Activated naive CD4-positive, alpha-beta T cell treated with anti-CD3 and anti-CD28 coated beads, Interleukin-2, amount 10 ng/mL, durations not matched to agents 7 days and 5 days (primary cell): ENCODE measurements around the gene SRGAP3.

Experiments used
- CTCF ChIA-PET: fragments of 350-600 bp; sonication (Branson Sonifier 250); formaldehyde crosslinking; loops from one replicate; lab custom pipeline; 2021; ENCODE audit warnings: antibody characterized with exemption; lab: Charles Lee
- DNase-seq: peaks from one replicate; pipeline ENCODE4 v3.0.0-alpha.2; 2020
- H3K27ac Mint-ChIP-seq: one replicate; pipeline ENCODE4 v1.8.0; 2021; ENCODE audit warnings: mild to moderate bottlenecking, moderate library complexity, mixed read lengths
- H3K27me3 Mint-ChIP-seq: one replicate; pipeline ENCODE4 v1.8.0; 2021; ENCODE audit warnings: mild to moderate bottlenecking, mixed read lengths
- H3K36me3 Mint-ChIP-seq: one replicate; pipeline ENCODE4 v1.8.0; 2021; ENCODE audit warnings: mixed read lengths
- H3K4me1 Mint-ChIP-seq: one replicate; pipeline ENCODE4 v1.8.0; 2021; ENCODE audit warnings: mixed read lengths
- H3K4me3 Mint-ChIP-seq: one replicate; pipeline ENCODE4 v1.8.0; 2021; ENCODE audit warnings: mild to moderate bottlenecking, moderate library complexity, mixed read lengths
- H3K9me3 Mint-ChIP-seq: one replicate; pipeline ENCODE4 v1.8.0; 2021; ENCODE audit warnings: mixed read lengths

Gene SRGAP3

GRCh38 chr3:9158865-9159630 lies 90.4 kb downstream of the SRGAP3 start:
- Mint-ChIP-seq H3K27ac (no peak overlapping the region), H3K9me3 (no peaks in the 10 kb centered on the region), H3K4me3 (no peak overlapping the region), H3K4me1 (peaks cover 10% of the 10 kb centered on the region), H3K36me3 (no peaks in the 10 kb centered on the region), H3K27me3 (peaks cover 23% of the 10 kb centered on the region)
- CTCF ChIA-PET = no interaction called here
- no peak for DNase-seq

GRCh38 chr3:9157651-9158362 lies 91.6 kb downstream of the SRGAP3 start:
- no peak overlapping the region for H3K4me3 Mint-ChIP-seq
- CTCF ChIA-PET = interaction anchor here (0.7 kb wide), 1 partner anchor 671 kb away, joined by 3 read pairs; no protein-coding TSS in a partner anchor
- H3K27me3 Mint-ChIP-seq = peaks cover 25% of the 10 kb centered on the region

GRCh38 chr3:9156604-9157003 lies 92.8 kb downstream of the SRGAP3 start:
- peaks cover under 1% of the 10 kb centered on the region for H3K4me1 Mint-ChIP-seq
- no peak overlapping the region for H3K4me3 Mint-ChIP-seq
- H3K9me3 Mint-ChIP-seq = peaks cover 5% of the 10 kb centered on the region
- DNase-seq = no peak
- H3K27me3 Mint-ChIP-seq = peaks cover 20% of the 10 kb centered on the region
- H3K27ac Mint-ChIP-seq = no peak overlapping the region
- H3K36me3 Mint-ChIP-seq = no peaks in the 10 kb centered on the region
- CTCF ChIA-PET = no interaction called here

More at GRCh38 chr3:9157651-9158362, 91.6 kb downstream of the SRGAP3 start:
- DNase-seq = no peak
- no peaks in the 10 kb centered on the region for H3K9me3 Mint-ChIP-seq
- peaks cover 10% of the 10 kb centered on the region for H3K4me1 Mint-ChIP-seq
- H3K27ac Mint-ChIP-seq = no peak overlapping the region
- H3K36me3 Mint-ChIP-seq = no peaks in the 10 kb centered on the region

- Mint-ChIP-seq H3K27me3 (peaks cover 20% of the 10 kb centered on the region), H3K4me3 (no peak overlapping the region), H3K4me1 (no peaks in the 10 kb centered on the region), H3K9me3 (peaks cover 19% of the 10 kb centered on the region), H3K27ac (no peak overlapping the region), H3K36me3 (peaks cover 4% of the 10 kb centered on the region)
- CTCF ChIA-PET = no interaction called here
- no peak for DNase-seq
These were observed 94.4 kb downstream of the SRGAP3 start for GRCh38 chr3:9155028-9155427.

DNA sequence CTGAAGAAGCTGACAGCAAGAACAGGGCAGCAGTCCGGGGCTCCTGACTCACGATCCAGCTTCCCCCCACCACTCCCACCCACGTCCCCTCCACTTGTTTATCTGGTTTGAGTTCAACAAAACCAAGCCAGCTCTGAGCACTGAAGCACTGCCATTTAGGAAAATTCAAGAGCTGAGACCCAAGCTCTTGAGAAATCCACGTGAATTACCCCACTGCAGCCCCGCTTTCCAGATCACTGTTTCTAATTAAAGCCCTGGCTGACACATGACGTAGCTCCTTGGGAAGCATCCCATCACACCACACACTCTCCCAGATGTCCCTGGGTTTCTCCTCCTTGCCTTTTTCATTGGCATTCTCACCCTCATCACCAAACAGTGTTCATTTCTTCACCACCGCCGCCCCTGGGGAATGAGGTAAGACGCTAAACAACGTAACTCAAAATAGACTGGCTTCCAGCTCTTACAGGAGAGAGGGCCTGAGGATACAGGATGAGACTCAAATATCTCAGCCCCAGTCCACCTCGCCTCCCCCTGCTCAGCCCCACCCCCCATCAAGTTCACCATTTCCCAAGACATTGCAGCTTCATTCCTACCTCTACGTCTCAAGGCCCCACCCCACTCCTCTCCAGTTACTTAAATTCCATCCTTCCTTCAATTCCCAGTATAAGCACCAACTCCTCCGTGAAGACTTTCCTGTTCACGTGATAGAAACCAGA lies 95.4 kb downstream of the SRGAP3 start:
- CTCF ChIA-PET = no interaction called here
- Mint-ChIP-seq H3K4me3 (no peak overlapping the region), H3K27ac (no peak overlapping the region), H3K36me3 (peaks cover 6% of the 10 kb centered on the region), H3K4me1 (no peaks in the 10 kb centered on the region), H3K9me3 (peaks cover 22% of the 10 kb centered on the region), H3K27me3 (peaks cover 27% of the 10 kb centered on the region)
- DNase-seq = no peak

DNA sequence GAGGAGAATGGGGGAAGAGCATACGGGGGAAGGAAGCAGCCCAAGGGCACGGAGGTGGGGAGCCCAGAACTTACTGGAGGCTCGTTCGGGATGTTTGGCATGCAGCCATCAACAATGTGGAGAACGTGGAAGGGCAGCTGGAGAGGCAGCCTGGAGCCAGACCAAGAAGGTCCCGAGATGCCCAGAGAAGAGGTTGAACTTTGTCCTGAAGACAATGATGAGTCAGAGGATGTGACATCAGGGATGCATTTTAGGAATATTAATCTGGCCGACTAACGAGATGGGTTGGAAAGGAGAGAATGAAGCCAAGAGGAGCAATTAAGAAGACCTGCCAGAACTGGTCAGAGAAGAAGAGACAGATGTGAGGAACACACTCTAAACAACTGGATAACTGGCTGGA lies 98.2 kb downstream of the SRGAP3 start:
- H3K27ac Mint-ChIP-seq = no peak overlapping the region
- H3K9me3 Mint-ChIP-seq = peaks cover 22% of the 10 kb centered on the region
- H3K4me3 Mint-ChIP-seq = no peak overlapping the region
- DNase-seq = no peak
- peaks cover 35% of the 10 kb centered on the region for H3K27me3 Mint-ChIP-seq
- H3K36me3 Mint-ChIP-seq = peaks cover 6% of the 10 kb centered on the region
- CTCF ChIA-PET = no interaction called here
- peaks cover 2% of the 10 kb centered on the region for H3K4me1 Mint-ChIP-seq

DNA sequence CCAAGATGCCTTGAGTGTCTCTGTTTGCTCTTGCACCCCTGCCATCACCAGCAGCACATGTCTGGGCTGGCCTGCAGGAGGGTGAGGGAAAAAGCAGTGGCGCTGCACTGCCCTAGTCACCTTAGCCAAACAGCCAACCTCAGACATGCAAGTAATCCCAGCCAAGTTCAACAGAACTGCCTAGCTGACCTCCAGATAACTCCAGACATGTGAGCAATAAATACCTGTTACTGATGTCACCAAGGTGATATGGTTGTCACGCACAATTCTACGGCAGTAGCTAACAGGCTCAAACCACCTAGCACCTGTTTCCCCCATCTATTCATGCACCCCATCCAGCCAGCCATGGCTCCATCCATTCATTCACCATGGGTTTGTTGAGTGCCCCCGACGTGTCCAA lies 99.9 kb downstream of the SRGAP3 start:
- Mint-ChIP-seq H3K36me3 (peaks cover 6% of the 10 kb centered on the region), H3K27me3 (peaks cover 31% of the 10 kb centered on the region), H3K4me1 (peaks cover 2% of the 10 kb centered on the region), H3K9me3 (peaks cover 22% of the 10 kb centered on the region), H3K4me3 (no peak overlapping the region), H3K27ac (no peak overlapping the region)
- CTCF ChIA-PET = no interaction called here
- no peak for DNase-seq

DNA sequence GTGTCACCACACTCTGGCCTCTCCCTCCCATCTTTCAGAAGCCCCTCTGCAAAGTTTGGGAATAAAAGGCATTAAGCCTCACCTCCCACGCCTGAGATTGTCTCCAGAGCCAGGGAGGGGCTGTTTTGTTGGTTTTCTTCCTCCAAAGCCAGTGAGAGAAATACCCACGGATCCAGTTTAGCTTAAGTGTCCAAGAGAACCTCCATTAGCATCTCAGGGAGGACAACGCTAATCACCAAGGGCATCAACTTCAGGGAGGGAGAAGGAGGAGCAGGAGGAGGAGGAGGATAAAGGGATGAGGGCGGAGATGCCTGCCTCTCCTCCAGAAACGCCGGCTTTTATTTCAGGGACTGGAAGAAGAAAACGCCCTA lies 101.6 kb downstream of the SRGAP3 start:
- CTCF ChIA-PET = no interaction called here
- Mint-ChIP-seq H3K9me3 (peaks cover 22% of the 10 kb centered on the region), H3K27ac (no peak overlapping the region), H3K4me1 (peaks cover 2% of the 10 kb centered on the region), H3K36me3 (peaks cover 6% of the 10 kb centered on the region), H3K4me3 (no peak overlapping the region), H3K27me3 (peaks cover 36% of the 10 kb centered on the region)
- no peak for DNase-seq

- H3K27ac Mint-ChIP-seq = no peak overlapping the region
- H3K36me3 Mint-ChIP-seq = peaks cover 6% of the 10 kb centered on the region
- H3K9me3 Mint-ChIP-seq = peaks cover 22% of the 10 kb centered on the region
- H3K27me3 Mint-ChIP-seq = peaks cover 35% of the 10 kb centered on the region
- peaks cover 2% of the 10 kb centered on the region for H3K4me1 Mint-ChIP-seq
- no peak for DNase-seq
- CTCF ChIA-PET = no interaction called here
- no peak overlapping the region for H3K4me3 Mint-ChIP-seq
These were observed 102.1 kb downstream of the SRGAP3 start for GRCh38 chr3:9147215-9147895.

GRCh38 chr3:9146367-9147071 lies 102.9 kb downstream of the SRGAP3 start:
- H3K36me3 Mint-ChIP-seq = peaks cover 6% of the 10 kb centered on the region
- DNase-seq = no peak
- CTCF ChIA-PET = no interaction called here
- peaks cover 2% of the 10 kb centered on the region for H3K4me1 Mint-ChIP-seq
- peaks cover 33% of the 10 kb centered on the region for H3K27me3 Mint-ChIP-seq
- peaks cover 17% of the 10 kb centered on the region for H3K9me3 Mint-ChIP-seq
- H3K27ac Mint-ChIP-seq = peak overlapping the region; percentile 24
- no peak overlapping the region for H3K4me3 Mint-ChIP-seq

DNA sequence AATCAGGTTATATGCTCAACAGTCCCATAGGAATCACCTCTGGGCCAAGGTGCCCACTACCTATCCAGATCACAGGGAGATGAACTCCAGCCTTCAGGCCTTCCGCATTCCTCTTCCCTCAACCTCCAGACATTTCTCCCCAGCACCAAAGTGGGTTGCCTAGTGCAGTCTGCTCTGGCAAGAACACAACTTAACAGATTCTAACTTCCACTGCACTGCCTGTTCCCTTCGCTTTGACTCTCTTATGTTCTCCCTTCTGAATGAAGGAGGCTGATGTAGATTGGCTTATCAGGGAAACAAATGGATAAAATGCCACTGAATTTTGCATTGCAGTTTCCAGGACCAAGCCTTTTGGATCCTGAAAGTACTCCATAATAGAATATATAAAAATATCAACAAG lies 106.3 kb downstream of the SRGAP3 start:
- H3K9me3 Mint-ChIP-seq = no peaks in the 10 kb centered on the region
- H3K27me3 Mint-ChIP-seq = peaks cover 32% of the 10 kb centered on the region
- H3K27ac Mint-ChIP-seq = no peak overlapping the region
- DNase-seq = no peak
- no peaks in the 10 kb centered on the region for H3K36me3 Mint-ChIP-seq
- CTCF ChIA-PET = no interaction called here
- H3K4me1 Mint-ChIP-seq = peaks cover 2% of the 10 kb centered on the region
- H3K4me3 Mint-ChIP-seq = no peak overlapping the region

DNA sequence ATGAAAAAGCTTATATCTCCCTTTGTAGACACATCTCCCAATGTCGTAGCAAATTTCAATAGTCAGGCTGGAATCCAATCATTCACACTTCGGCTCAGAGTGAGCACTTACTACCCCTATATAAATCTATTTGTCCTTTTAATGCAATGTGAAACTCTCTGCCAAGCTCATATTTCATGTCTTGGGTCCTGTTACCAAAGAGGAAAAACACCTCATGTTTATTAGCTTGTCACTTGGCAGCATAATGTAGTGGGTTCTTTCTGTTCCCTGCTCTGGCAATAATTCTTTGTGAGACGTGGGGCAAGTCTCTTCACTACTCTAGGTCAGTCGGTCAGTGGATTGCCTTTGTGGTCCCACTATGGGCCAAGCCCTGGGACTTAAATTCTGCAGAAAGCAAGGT lies 107.1 kb downstream of the SRGAP3 start:
- DNase-seq = no peak
- Mint-ChIP-seq H3K27me3 (peaks cover 34% of the 10 kb centered on the region), H3K27ac (no peak overlapping the region), H3K9me3 (no peaks in the 10 kb centered on the region), H3K36me3 (no peaks in the 10 kb centered on the region), H3K4me1 (peaks cover 2% of the 10 kb centered on the region), H3K4me3 (no peak overlapping the region)
- CTCF ChIA-PET = no interaction called here

GRCh38 chr3:9141928-9142289 lies 107.5 kb downstream of the SRGAP3 start:
- H3K27ac Mint-ChIP-seq = no peak overlapping the region
- H3K27me3 Mint-ChIP-seq = peaks cover 33% of the 10 kb centered on the region
- H3K9me3 Mint-ChIP-seq = no peaks in the 10 kb centered on the region
- H3K36me3 Mint-ChIP-seq = no peaks in the 10 kb centered on the region
- CTCF ChIA-PET = no interaction called here
- peaks cover 2% of the 10 kb centered on the region for H3K4me1 Mint-ChIP-seq
- DNase-seq = no peak
- H3K4me3 Mint-ChIP-seq = no peak overlapping the region
